Activated T-helper 2 cell treated with anti-CD3 and anti-CD28 coated beads, Interferon-gamma antibody, Interleukin-2, Interleukin-4, amounts not matched to agents 10 μg/mL and 5 μg/mL and 100 μg/mL, durations not matched to agents 14 hours and 24 hours and 36 hours (primary cell): Measurements from ENCODE around the gene PAPPA2. TPM values are rescaled to one million over a fixed set of nuclear protein-coding genes. Genes with fewer than 3 reads are reported as not detected.

Experiments
- DNase-seq: peaks from one replicate; pipeline ENCODE4 v3.0.0; 2021; ENCODE audit warnings: low spot score
- H3K27ac Mint-ChIP-seq: one replicate; pipeline ENCODE4 v1.8.0; 2021; ENCODE audit warnings: mixed read lengths
- H3K27me3 Mint-ChIP-seq: one replicate; pipeline ENCODE4 v1.8.0; 2021; ENCODE audit warnings: low read depth, mixed read lengths
- H3K36me3 Mint-ChIP-seq: one replicate; pipeline ENCODE4 v1.8.0; 2021; ENCODE audit warnings: low read depth, mixed read lengths
- H3K4me1 Mint-ChIP-seq: one replicate; pipeline ENCODE4 v1.8.0; 2021; ENCODE audit warnings: low read depth, mixed read lengths
- H3K4me3 Mint-ChIP-seq: one replicate; pipeline ENCODE4 v1.8.0; 2021; ENCODE audit warnings: low read depth, mild to moderate bottlenecking, moderate library complexity, mixed read lengths
- H3K9me3 Mint-ChIP-seq: one replicate; pipeline ENCODE4 v1.8.0; 2021; ENCODE audit warnings: mixed read lengths
- intact Hi-C: fragments of 100-400 bp; cut with micrococcal nuclease; formaldehyde crosslinking; loops from one replicate; pipeline ENCODE4 v1.15.1; 2023
- total RNA-seq: library from RNA; stranded (reverse); gene quantifications from 2 replicates; pipeline ENCODE4 v1.2.3, GENCODE V29; 2022

Gene PAPPA2
- total RNA-seq, 1 donor from 2014 or later, result 0.05 TPM

GRCh38 chr1:176863613-176864012, 400.6 kb downstream of the PAPPA2 start:
- intact Hi-C loops, result no loop called here
- Mint-ChIP-seq H3K27me3 (no peaks in the 10 kb centered on the region), H3K36me3 (no peaks in the 10 kb centered on the region), H3K27ac (no peak overlapping the region), H3K4me1 (no peaks in the 10 kb centered on the region), H3K9me3 (no peaks in the 10 kb centered on the region), H3K4me3 (no peak overlapping the region)
- no peak for DNase-seq

- intact Hi-C loops, result no loop called here
- Mint-ChIP-seq H3K27me3 (no peaks in the 10 kb centered on the region), H3K9me3 (no peaks in the 10 kb centered on the region)
Measured at GRCh38 chr1:176864211-176864610, 401.2 kb downstream of the PAPPA2 start.

GRCh38 chr1:176866011-176866714, 403.2 kb downstream of the PAPPA2 start:
- Mint-ChIP-seq H3K27me3 (no peaks in the 10 kb centered on the region), H3K36me3 (no peaks in the 10 kb centered on the region), H3K27ac (no peak overlapping the region), H3K4me3 (no peak overlapping the region), H3K9me3 (no peaks in the 10 kb centered on the region), H3K4me1 (no peaks in the 10 kb centered on the region)
- intact Hi-C loops, result no loop called here
- no peak for DNase-seq

More at GRCh38 chr1:176864211-176864610, 401.2 kb downstream of the PAPPA2 start:
- no peak overlapping the region for H3K27ac Mint-ChIP-seq
- no peaks in the 10 kb centered on the region for H3K4me1 Mint-ChIP-seq
- H3K4me3 Mint-ChIP-seq, result no peak overlapping the region
- no peak for DNase-seq
- H3K36me3 Mint-ChIP-seq, result no peaks in the 10 kb centered on the region

GRCh38 chr1:176869577-176869976, 406.6 kb downstream of the PAPPA2 start:
- Mint-ChIP-seq H3K36me3 (no peaks in the 10 kb centered on the region), H3K9me3 (no peaks in the 10 kb centered on the region)
- intact Hi-C loops, result no loop called here

GRCh38 chr1:176876966-176877515, 414.1 kb downstream of the PAPPA2 start:
- no peak for DNase-seq
- H3K27me3 Mint-ChIP-seq, result no peaks in the 10 kb centered on the region
- no peaks in the 10 kb centered on the region for H3K4me1 Mint-ChIP-seq
- H3K9me3 Mint-ChIP-seq, result no peaks in the 10 kb centered on the region
- H3K36me3 Mint-ChIP-seq, result no peaks in the 10 kb centered on the region
- H3K4me3 Mint-ChIP-seq, result no peak overlapping the region
- intact Hi-C loops, result no loop called here
- H3K27ac Mint-ChIP-seq, result no peak overlapping the region

More at GRCh38 chr1:176869577-176869976, 406.6 kb downstream of the PAPPA2 start:
- Mint-ChIP-seq H3K27me3 (no peaks in the 10 kb centered on the region), H3K27ac (no peak overlapping the region), H3K4me3 (no peak overlapping the region), H3K4me1 (no peaks in the 10 kb centered on the region)
- DNase-seq, result no peak

- Mint-ChIP-seq H3K36me3 (no peaks in the 10 kb centered on the region), H3K27me3 (no peaks in the 10 kb centered on the region), H3K9me3 (no peaks in the 10 kb centered on the region), H3K27ac (no peak overlapping the region), H3K4me3 (no peak overlapping the region), H3K4me1 (no peaks in the 10 kb centered on the region)
- no peak for DNase-seq
- intact Hi-C loops, result no loop called here
Measured at GRCh38 chr1:176877557-176877956, 414.6 kb downstream of the PAPPA2 start.

- H3K9me3 Mint-ChIP-seq, result no peaks in the 10 kb centered on the region
- H3K4me1 Mint-ChIP-seq, result no peaks in the 10 kb centered on the region
- intact Hi-C loops, result no loop called here
- no peaks in the 10 kb centered on the region for H3K36me3 Mint-ChIP-seq
- no peak for DNase-seq
- no peak overlapping the region for H3K27ac Mint-ChIP-seq
- H3K27me3 Mint-ChIP-seq, result no peaks in the 10 kb centered on the region
- H3K4me3 Mint-ChIP-seq, result no peak overlapping the region
Measured at GRCh38 chr1:176878750-176879536, 416.0 kb downstream of the PAPPA2 start.

GRCh38 chr1:176879784-176880620, 417.0 kb downstream of the PAPPA2 start:
- no peak for DNase-seq
- intact Hi-C loops, result no loop called here
- H3K27me3 Mint-ChIP-seq, result no peaks in the 10 kb centered on the region
- H3K36me3 Mint-ChIP-seq, result no peaks in the 10 kb centered on the region
- no peak overlapping the region for H3K4me3 Mint-ChIP-seq
- H3K27ac Mint-ChIP-seq, result no peak overlapping the region
- H3K4me1 Mint-ChIP-seq, result no peaks in the 10 kb centered on the region
- H3K9me3 Mint-ChIP-seq, result no peaks in the 10 kb centered on the region

- Mint-ChIP-seq H3K4me1 (no peaks in the 10 kb centered on the region), H3K4me3 (no peak overlapping the region), H3K36me3 (no peaks in the 10 kb centered on the region), H3K27ac (no peak overlapping the region), H3K27me3 (no peaks in the 10 kb centered on the region), H3K9me3 (no peaks in the 10 kb centered on the region)
- intact Hi-C loops, result loop anchor here (1.0 kb wide), 1 partner anchor 322 kb away; no protein-coding TSS in a partner anchor
- DNase-seq, result peak; percentile 19
Measured at GRCh38 chr1:176880955-176881595, 418.1 kb downstream of the PAPPA2 start.

GRCh38 chr1:176884286-176884685, 421.3 kb downstream of the PAPPA2 start:
- DNase-seq, result no peak
- H3K36me3 Mint-ChIP-seq, result no peaks in the 10 kb centered on the region
- no peaks in the 10 kb centered on the region for H3K9me3 Mint-ChIP-seq
- no peaks in the 10 kb centered on the region for H3K4me1 Mint-ChIP-seq
- H3K4me3 Mint-ChIP-seq, result no peak overlapping the region
- no peak overlapping the region for H3K27ac Mint-ChIP-seq
- intact Hi-C loops, result no loop called here
- no peaks in the 10 kb centered on the region for H3K27me3 Mint-ChIP-seq

- Mint-ChIP-seq H3K9me3 (no peaks in the 10 kb centered on the region), H3K36me3 (no peaks in the 10 kb centered on the region), H3K4me3 (no peak overlapping the region), H3K27ac (no peak overlapping the region), H3K4me1 (no peaks in the 10 kb centered on the region), H3K27me3 (no peaks in the 10 kb centered on the region)
- DNase-seq, result no peak
- intact Hi-C loops, result no loop called here
Measured at GRCh38 chr1:176884911-176885310, 421.9 kb downstream of the PAPPA2 start.

- Mint-ChIP-seq H3K27me3 (no peaks in the 10 kb centered on the region), H3K36me3 (no peaks in the 10 kb centered on the region), H3K4me3 (no peak overlapping the region), H3K9me3 (no peaks in the 10 kb centered on the region), H3K27ac (no peak overlapping the region), H3K4me1 (no peaks in the 10 kb centered on the region)
- no peak for DNase-seq
- intact Hi-C loops, result no loop called here
Measured at GRCh38 chr1:176885341-176885740, 422.4 kb downstream of the PAPPA2 start.
